NCI-H526 (cell line): ENCODE results near the gene C16orf78.

Source experiments
- DNase-seq, 2 experiments: peaks; one replicate each; lab custom pipeline; 2025; lab: John Stamatoyannopoulos, UW

C16orf78 gene, protein sequence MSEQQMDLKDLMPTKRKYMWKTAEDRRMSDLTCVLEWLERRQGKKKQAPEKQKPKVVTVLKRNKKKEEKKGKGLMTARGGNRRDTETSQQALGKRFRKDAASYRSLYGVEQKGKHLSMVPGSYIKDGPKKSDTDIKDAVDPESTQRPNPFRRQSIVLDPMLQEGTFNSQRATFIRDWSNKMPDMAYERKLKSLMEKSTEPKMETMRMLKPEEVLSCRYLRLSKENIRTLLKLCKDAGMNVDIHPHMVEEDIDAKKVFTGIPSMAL

DNA sequence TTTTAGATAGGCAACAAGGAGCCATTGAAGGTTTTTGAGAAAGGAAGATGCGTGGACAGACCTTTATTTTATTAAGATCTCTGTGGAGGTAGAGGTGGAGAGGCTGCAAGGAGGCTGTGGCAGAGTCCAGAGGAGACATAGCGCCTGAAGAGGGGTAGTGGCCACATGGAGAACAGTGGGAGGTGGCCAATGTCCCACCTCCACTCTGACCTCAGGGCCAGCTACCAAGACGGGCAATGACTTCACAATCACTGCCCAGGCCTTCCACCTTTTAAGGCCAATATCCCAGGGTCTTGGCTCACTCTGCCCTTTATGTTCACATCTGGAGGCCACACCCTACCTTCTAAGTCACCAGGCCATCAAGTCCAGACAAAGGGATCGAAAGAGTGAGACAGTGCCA lies at the start of gene C16orf78:
TSS of gene C16orf78 (plus strand) at position 301 of the 400 bp plus-strand sequence. CDS start 136 bp downstream, outside the sequence.
- no peak for DNase-seq

DNA sequence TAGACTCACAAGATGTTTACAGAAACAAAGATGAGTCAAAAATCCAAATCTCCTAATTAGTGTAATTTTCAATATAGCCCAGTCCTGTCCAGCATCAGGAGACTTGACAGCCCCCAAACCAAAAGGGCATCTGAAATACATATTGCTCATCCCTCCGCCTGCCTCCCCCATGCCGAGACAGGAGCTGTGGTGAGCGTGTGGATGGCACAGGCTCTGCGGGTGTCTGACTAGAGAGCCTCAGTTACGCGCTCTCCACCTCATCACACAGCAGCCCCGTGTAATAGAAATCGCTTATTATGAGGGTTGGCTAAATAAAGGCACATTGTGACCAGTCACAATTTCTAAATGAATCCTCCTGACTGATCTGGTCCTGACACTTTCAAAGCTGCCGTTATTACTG lies 48.9 kb upstream of the C16orf78 start:
- DNase-seq: no peak

DNA sequence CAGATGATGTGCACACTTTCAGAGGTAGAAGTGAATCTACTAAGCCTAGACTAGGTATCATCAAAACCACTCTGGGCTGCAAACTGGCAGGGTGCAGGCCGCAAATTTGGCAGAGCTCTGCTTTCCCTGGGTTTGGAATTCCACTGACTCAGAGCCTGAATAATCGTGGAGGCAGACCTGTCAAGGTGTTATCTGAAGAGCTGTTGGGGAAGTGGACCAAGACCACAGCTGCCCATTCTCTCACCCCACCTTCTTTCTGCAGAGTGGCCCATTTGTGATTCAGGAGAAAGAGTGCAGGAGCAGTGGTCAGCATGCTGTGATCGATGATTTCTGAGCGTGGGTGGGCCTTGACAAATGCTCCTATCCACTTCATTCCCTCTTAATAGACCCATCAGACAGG lies 46.1 kb upstream of the C16orf78 start:
- DNase-seq: no peak

DNA sequence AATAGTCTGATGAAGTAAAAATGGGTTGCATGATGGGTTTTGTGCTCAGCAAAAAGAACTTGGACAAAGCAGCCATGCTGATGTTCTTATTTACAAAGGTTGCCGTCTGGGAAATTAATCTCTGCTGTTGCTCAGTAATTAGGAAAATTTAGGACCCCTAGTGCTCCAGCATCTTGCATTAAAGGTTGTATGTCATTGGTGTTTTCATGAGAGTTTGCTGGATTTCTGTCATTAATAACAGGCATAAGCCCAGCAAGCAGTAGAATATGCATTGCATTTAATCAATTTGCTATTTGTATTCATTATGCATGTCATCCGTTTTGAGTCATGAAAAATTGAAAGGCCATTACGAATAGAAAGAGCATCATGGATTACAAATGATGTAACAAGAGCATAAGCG lies 45.3 kb upstream of the C16orf78 start:
- no peak for DNase-seq

DNA sequence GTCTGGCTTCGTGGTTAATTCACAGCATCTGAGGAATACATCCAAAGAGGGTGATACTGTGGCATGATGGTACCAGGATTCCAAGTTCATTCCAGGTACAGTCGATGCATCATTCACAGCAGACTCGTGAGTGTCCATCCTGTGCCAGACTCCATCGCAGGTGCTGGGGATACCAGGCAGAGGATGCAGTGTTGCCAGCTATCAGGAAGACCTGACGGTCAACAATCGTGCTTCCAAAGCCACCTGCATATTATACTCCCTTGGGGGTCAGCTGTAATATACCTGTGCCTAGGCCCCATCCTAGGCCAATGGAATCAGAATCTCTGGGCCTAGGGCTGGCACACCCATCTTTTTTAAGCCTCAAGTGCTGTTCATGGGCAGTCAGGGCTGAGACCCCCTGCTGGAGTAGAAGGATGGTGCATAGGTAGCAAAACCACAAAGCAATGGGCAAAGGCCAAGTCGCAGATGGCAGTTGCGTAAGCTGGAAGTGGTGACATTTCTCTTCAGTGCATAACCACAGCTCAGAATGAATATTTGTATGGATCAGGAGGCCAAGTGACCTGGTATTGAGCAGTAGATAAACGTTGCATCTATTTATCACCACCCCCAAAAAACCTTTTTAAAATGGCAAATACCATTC lies 42.9 kb upstream of the C16orf78 start:
- no peak for DNase-seq

DNA sequence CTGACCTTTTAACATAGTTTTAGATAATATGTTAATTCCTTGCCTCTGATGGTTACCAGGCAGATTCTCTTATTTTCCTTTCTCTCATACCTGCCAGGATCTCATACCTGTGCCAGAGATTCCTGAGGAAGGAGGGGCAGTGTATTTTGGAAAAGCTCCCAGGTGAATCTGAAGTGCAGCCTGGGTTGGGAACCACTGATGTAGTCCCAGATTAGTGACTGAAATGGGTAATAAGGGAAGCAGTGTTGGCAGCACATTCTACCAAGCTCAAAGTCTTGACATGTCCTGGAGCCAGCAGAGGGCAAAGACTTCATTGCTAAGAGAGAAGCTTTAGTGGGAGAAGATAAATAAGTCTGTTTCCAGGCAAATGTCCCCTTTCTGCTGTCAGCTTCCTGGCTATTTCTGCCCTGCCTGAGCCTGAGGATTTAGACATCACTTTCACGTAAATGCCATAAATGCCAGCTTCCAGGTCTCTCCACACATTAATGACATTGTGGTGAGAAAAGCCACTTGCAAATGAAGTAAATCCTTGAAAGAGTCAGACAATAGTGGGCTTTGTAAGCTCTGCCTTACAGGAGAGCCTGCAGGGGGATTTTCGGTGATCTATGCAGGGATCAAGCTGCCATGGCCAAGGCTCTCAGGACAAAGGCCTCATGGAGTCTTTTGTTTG lies 40.9 kb upstream of the C16orf78 start:
- peak; percentile 50 to 52 for DNase-seq

DNA sequence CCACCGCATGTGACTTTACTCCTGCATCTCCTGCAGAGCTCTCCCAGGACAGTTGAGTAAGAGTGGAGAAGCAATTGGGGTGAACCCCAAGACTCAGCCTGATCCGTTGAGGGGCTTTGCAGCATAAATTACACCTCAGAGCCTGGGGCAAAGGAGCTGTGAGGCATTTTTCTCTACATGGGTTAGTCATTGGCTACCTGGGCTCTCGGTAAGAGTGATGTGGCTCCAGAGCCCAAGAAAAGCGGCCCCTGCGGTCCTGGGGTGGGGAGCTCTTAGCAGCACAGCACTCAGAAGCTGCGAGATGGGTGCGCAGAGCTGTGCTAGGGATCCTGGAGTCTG lies 40.4 kb upstream of the C16orf78 start:
- no peak for DNase-seq

DNA sequence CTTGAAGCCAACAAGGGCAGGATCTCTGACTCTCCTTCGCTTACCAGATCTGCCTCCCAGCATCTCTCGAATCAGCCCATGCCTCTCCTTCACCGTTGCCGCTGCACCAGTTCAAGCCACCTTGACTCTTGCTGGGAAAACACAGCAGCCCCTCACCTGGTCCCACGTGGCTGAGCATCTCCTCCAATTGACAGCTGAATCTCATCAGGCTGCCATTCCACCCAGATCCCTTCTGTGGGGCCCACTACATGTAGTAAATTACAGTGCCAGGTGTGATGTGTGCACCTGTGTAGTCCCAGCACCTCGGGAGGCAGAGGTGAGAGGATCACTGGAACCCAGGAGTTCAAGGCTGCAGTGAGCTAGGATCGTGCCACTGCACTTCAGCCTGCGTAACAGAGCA lies 37.8 kb upstream of the C16orf78 start:
- DNase-seq: no peak

DNA sequence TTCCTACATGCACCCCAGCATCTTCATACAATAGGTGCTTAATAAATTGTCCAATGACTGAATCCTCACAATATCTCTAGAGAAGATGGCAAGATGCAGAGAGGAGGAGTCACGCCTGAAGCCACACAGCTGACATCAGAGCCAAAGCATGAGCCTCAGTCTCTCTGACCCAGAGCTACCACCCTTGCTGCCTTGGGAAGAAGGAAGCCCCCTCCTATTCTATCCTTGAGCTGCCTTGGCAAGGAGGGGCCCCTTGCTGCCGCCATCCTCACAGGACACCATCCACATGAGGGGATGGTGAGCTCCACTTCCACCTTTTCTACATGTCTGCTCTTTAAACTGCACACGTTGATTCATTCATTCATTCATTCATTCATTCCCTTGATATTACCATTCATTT lies 37.0 kb upstream of the C16orf78 start:
- no peak for DNase-seq

DNA sequence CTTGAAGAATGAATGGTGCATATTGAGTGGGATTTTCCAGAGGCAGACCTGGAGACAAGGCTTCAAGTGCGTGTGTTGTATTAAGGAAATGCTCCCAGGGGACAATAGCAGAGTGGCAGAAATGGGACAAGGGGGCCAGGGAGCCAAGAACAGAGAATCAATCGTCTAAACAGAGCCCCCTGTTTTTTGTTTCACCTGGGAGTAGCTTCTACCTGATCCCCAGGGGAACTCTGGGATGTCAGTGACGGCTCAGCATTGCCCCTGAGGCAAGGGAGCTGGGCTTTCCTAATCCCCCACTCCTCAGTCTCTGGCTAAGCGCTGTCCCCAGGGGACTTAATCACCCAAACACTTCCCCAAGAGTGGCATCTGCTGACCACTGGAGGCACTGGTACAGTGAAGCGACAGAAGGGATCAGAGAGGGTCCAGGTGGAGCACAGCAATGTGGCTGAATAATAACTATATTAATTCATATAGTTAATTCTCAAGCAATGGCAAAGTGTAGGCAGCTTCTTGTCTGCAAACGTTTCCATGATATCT lies 35.7 kb upstream of the C16orf78 start:
- DNase-seq: peak; percentile 5 to 11

DNA sequence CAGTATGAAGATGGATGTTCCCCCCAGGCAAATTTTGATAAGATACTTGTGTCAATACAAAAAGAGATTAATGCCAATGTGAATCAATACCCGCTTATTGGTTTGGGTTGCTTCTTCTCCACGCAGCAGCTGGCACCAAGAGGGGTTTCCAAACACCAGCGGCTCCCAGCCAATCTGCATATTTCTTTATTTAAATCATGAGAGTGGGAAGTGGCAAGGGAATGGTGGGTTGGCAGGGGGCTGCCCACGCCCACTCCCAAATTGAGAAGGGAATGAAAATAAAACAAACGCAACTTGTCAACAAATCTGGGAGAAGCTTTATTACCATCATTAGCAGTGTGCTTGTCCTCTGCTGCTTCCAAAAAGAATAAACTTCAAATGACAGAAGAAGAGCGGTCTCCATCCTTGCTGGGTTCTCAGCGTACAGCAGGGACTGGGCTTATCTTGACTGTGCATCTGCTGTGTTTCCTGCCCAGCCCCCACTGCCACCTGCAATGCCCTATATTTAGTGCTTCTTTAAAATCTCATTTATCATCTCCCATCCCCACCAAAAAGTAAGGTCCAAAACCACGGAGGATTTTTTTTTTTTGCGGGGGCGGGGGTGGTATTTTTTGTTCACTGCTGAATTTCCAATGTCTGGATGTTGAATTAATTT lies 34.9 kb upstream of the C16orf78 start:
- DNase-seq: no peak

DNA sequence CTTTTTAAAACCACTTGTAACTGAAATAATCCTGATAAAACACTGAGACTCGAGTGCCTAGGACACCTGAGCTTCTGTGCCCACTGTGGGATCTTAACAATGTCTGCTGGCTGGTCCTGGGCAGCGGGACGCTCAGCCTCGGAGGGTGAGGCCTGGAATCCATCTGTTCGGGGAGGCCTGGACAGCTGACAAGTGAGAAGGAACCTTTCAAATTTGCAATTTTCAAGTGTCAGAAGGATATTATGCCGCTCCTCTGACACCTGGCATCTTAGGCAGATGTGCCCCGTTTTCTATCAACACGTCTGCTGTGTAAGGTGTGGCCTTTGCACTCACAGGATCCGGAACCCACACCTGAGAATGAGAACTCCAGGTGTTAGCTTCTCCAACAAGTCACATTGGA lies 33.1 kb upstream of the C16orf78 start:
- DNase-seq: no peak

DNA sequence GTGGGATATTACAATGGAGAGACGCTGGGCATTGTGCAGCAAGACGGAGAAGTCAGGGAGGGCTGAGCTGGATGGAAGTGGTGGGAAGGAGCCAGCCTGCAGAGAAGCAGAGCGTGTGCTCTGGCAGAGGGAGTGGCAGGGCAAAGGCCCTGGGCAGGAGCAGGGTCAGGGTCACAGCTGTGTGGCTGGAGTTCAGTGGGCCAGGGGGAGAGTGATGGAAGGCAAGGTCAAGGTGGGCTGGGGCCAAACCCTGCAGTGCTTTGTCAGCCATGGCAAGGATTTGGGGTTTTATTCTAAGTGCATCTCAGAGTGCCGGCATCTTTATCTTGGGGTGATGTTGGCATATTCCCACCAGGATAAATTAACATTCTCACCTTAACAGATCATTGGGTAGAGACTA lies 31.9 kb upstream of the C16orf78 start:
- DNase-seq: no peak

DNA sequence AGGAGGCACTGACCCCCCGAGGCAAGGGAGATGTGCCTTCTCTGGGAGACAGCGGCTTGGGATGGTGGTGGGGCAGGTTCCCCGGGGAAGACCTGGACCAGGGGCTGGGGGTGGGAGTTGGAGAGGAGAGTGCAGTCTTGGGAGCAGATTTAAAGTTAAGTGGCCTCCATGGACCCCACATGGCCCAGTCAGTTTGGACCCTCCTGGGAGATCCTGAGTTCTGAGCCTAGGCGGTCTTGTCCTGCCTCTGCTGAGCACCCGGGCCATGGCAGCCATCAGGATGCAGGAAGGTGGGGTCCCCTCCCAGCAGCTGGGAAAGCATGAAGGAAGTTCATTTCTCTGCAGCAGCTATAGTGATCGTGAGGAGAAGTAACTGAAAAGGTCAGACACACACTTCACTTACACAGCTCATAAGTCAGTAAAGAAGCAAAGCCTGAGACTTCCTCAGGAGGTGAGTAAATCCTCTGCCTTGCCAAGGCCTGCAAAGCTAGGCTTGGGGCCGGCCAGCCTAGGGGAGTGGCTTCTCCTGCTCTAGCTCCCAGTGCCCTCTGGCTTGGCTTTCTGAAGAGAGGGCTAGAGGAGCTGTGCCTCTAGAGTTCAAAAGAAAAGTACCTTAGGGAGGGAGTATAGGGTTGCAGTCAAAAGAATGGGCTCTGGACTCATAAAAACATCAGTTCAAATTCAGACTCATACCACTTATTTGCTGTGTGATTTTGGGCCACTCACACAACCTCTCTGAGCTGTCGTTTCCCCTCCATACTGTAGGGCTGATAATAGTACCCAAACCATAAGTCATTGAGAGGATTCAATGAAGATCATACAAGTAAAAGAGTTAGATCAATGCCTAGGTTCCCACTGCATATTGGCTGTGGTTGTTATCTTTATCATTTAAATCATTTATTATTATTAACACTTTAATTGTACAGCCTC lies 31.0 kb upstream of the C16orf78 start:
- no peak for DNase-seq

DNA sequence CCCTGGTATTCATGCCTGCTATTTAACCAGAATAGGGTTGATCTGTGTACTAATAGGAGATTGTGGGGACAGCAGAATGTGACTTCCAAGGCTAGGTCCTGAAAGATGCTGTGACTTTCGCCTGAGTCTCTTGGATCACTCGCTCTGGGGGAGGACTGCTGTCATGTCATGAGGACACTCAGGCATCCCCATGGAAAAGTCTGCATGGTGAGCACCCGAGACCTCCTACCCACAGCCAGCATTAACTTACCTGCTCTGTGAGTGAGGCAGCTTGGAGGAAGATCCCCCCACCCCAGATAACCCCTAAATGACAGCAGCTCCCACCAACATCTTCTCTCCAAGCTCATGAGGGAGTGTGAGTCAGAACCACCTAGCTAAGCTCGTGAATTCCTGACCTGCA lies 30.3 kb upstream of the C16orf78 start:
- DNase-seq: no peak

DNA sequence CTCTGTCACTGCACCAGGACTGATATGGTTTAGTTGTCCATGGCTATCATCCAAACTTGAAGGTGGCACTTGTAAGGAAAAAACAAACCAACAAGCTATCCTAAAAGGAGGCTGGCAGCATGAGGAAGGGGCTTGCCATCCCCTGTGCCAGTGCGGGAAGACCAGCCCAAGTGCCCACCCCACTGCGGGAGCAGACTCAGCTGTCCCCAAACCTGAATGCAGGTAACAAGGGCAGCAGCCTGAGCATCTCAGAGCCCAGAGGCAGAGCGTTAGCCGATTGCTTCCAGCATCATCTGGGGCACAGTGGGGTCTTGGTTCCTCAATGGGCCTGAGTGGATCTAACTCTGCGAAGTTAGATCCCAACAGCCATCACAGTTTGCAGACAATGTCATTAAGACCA lies 29.2 kb upstream of the C16orf78 start:
- DNase-seq: no peak

DNA sequence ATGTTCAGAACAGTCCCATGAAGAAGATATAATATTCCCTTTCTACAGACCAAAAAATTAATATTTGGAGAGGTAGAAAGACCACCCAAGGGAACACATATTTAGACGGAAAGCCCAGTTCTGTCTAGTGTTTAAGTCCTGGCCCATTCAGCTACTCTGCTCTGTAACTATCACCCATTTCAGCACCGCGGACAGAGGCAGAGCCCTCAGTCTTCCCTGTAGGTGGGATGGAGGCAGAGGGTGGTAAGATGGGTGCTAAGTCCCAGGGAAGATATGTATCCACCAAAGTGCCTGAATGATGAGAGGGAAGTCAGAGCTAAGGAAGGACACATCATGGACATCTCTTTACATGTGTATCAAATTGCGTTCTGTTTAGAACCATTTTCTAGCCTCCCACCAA lies 27.8 kb upstream of the C16orf78 start:
- DNase-seq: no peak

DNA sequence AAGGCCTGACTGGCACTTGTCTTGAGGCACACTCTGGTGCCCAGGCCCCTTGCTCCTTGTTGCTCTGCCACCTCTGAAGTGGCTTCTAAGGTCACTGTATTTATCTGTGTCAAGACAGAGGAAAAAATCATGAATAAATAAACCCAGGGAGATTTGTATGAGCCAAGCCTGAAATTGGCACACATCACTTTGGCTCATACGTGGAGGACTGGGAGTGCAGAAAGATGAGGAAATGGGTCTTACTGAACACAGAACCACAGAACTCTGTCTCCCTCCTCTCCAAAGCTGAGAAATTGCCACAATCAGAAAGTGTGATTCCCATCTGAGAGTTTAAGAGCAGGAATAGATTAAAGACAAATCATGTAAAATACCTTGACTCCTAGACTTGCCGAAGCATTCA lies 27.1 kb upstream of the C16orf78 start:
- no peak for DNase-seq

DNA sequence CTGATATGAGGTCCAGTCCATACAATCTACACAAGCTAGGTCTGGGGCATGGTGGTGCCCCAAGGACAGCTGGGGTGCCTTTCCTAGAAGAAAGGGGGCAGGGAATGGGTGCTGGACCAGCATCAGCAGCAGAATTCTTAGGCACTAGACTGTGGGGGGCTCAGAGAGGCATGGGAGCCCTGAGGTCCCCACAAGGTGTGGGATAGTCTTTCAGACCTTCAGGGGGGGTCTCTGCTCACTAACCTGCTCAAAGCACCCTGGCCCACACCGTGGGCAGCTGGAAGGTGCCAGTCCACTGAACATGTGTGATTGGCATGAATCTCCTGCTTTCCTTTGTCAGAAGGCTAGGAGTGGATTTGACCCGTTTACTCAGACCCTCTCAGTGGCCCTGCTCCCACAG lies 26.1 kb upstream of the C16orf78 start:
- no peak for DNase-seq

DNA sequence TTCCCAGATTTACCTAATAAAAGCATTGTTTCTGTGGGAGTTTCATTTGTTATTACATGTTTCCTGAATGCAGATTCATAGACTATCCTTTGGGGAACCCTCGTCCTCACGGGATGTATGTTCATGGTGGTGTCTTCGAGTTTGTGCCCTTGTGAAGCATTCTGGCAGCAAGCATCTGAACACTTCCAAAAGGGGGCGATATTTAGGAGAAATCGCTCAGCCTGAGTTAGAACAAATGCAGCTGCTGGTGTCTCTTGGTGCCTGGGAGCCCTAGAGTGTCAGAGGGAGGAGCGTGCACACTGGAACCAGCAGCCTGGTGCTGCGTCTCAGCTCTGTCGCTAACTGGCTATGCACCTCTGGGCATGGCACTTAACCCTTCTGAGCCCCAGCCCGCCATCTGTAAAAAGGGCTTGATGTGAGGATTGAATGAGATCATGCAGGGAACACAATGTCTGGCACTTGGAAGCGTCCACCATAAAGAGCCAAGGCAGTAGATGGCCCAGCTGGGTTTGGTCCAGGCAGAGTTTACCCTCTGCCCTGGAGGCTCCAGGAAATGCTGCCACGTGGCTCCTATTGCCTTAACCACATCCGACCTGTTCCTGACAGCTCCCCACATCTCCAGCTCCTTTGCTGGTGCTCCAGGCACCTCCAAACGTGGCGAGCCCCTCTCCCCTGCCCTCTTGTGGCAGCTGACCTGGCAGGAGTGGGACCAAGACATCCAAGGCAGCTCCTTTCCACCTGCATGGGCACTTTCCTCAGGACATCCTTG lies 25.0 kb upstream of the C16orf78 start:
- DNase-seq: peak in 1 of 2 experiments; percentile 29
